ENCODE results near the gene FUBP3. TPM values are rescaled to one million over a fixed set of nuclear protein-coding genes. Genes with fewer than 3 reads are reported as not detected.

FUBP3 gene
- total and polyA plus RNA-seq, 10 donors = 14.7 to 46.1 (median 30.5) TPM

DNA sequence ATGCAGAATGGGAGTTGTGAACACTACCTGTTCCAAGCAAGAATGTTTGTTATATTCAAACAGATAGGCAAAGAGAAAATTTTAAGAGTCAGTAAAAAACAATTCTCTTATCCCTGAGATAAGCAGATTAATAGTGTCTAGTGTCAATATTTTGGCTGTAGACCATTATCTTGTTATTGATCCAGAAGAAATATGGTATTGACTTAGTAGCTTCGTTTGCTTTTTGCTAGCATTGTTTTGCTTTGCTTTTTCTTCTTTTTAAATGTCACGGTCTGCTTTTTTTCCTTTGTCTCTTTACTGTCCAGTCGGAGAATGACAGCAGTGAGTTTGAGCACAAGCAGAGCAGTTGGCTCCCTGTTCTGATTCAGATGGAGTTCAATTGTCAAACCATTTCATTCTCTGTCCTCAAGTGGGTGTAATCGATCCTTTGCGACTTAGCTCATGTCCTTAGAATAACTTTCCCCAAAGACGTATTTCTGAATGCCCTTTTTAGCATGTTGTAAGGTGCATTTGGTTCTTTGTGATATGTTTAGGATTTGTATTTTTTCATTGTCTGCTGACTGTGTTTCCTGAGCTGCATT, 29.3 kb downstream of the FUBP3 start:
- H3K4me1 ChIP-seq = no peaks in the 10 kb centered on the region
- no peak overlapping the region for H3K4me3 ChIP-seq
- no peaks in the 10 kb centered on the region for H3K9me3 ChIP-seq
- no peaks in the 10 kb centered on the region for H3K27me3 ChIP-seq (replicated peaks in 1 of 7)
- no peak for TF ChIP-seq POLR2A (IDR thresholded peaks at IDR 0.05)
- no peak for TF ChIP-seq POLR2AphosphoS5 (IDR thresholded peaks at IDR 0.05)
- TF ChIP-seq, protein P1, sequence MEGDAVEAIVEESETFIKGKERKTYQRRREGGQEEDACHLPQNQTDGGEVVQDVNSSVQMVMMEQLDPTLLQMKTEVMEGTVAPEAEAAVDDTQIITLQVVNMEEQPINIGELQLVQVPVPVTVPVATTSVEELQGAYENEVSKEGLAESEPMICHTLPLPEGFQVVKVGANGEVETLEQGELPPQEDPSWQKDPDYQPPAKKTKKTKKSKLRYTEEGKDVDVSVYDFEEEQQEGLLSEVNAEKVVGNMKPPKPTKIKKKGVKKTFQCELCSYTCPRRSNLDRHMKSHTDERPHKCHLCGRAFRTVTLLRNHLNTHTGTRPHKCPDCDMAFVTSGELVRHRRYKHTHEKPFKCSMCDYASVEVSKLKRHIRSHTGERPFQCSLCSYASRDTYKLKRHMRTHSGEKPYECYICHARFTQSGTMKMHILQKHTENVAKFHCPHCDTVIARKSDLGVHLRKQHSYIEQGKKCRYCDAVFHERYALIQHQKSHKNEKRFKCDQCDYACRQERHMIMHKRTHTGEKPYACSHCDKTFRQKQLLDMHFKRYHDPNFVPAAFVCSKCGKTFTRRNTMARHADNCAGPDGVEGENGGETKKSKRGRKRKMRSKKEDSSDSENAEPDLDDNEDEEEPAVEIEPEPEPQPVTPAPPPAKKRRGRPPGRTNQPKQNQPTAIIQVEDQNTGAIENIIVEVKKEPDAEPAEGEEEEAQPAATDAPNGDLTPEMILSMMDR (IDR thresholded peaks at IDR 0.05 in 8 of 11, conservative IDR thresholded peaks at IDR 0.05 in 3 of 11) = no peak
- no peak for DNase-seq
- H3K27ac ChIP-seq = no peak overlapping the region
- intact Hi-C loops (cut with DNase I; ENCODE audit: low total_unique reads) = no loop called here
- WGBS, 5 donors = 77 to 95% (median 85%) methylated on average over 6 of the region's 6 CpGs
- peaks cover 0 to 97% (median 34%) of the 10 kb centered on the region in 6 donors for H3K36me3 ChIP-seq

DNA sequence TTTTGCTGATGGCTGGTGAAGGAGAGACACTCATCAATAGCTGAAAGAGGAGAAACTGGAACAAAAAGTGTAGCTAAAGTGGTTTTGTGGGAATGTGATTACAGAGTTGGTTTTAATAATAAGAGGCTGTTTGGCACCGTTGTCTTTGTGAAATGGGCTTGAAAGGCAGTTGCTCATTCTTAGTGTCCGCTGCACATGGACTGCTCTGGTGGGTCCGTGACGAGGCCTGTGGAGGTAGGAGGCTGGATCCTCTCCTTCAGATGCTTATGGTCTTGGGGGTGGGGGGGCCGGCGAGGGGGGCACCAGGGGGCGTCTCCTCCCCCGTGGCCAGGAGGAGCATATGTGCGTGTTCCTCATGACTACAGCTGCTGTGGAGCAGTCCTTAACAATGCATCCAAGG, 29.8 kb downstream of the FUBP3 start:
- Histone ChIP-seq H3K27ac (no peak overlapping the region), H3K4me3 (no peak overlapping the region), H3K27me3 (replicated peaks in 1 of 7) (no peaks in the 10 kb centered on the region), H3K9me3 (no peaks in the 10 kb centered on the region), H3K36me3 (peaks cover 0 to 97% (median 39%) of the 10 kb centered on the region in 6 donors), H3K4me1 (no peaks in the 10 kb centered on the region)
- DNase-seq = no peak
- WGBS, 5 donors = 85 to 92% (median 90%) methylated on average over 7 to 9 of the region's 9 CpGs
- no peak for TF ChIP-seq POLR2A (IDR thresholded peaks at IDR 0.05)
- no peak for TF ChIP-seq POLR2AphosphoS5 (IDR thresholded peaks at IDR 0.05)
- TF ChIP-seq, protein P1 (IDR thresholded peaks at IDR 0.05 in 8 of 11, conservative IDR thresholded peaks at IDR 0.05 in 3 of 11) = no peak
- intact Hi-C loops (cut with DNase I; ENCODE audit: low total_unique reads) = no loop called here

DNA sequence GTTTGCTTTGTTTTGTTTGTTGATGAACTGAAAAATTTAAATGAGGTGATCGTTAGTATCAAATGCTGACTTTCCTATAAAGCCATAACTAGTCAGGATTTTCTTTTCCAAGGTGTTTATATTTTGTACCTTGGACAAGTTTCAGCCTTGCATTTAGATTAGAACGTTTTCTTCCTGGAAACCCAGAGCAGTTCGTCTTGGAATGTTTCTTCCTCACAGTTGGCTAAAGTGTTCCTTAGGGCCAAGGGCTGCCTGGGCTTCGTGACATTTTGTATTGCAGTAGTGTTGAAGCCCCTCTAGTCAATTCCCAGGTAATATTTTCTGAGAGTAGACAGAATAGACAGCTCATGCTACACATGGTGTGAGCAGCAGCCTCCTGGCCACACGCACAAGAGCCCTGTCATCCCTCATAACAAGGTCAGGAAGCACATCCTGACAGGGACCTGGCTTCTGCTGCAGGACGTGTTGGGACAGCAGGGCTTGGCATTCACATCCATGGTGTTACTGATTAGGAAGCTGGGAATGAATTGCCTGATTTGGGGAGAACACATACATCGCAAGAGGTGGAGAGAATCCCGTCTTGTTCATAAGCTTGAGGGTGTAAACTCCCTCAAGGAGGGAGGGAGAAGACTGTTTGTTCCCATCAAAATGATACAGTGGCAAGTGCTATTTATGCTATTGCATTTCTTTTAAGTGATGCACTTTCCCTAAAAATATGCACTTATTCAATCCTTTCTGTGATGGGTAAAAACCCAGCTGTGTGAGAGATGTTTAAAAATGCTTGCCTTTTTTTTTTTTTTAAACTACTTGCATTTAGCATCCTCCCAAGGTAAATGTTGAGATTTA, 31.7 kb downstream of the FUBP3 start:
- Histone ChIP-seq H3K4me3 (no peak overlapping the region), H3K36me3 (peaks cover 3 to 99% (median 59%) of the 10 kb centered on the region in 6 donors), H3K27ac (no peak overlapping the region), H3K9me3 (no peaks in the 10 kb centered on the region), H3K27me3 (replicated peaks in 1 of 7) (no peaks in the 10 kb centered on the region), H3K4me1 (no peaks in the 10 kb centered on the region)
- TF ChIP-seq, protein P1 (IDR thresholded peaks at IDR 0.05 in 8 of 11, conservative IDR thresholded peaks at IDR 0.05 in 3 of 11) = no peak
- TF ChIP-seq POLR2A (IDR thresholded peaks at IDR 0.05) (no peak), POLR2AphosphoS5 (IDR thresholded peaks at IDR 0.05) (no peak)
- intact Hi-C loops (cut with DNase I; ENCODE audit: low total_unique reads) = no loop called here
- DNase-seq = no peak
- WGBS, 5 donors = 77 to 92% (median 89%) methylated on average over 8 of the region's 8 CpGs

DNA sequence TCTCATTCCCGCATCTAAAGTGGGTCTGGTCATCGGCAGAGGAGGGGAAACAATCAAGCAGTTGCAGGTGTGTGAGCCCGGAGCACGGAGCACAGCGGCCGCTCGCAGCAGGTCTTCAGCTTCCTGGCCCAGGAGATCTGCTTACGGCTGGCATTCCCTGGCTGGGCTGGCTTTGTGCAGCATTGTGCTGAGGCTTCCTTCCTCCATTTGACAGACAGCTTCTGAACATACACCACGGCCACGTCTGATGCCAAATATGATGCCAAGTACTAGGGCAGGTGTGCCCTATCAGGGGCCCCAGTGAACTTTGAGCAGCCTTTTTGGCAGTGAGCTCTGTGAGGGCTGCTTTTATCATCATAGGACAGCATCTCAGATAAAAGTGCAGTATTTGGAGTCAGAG, 37.1 kb downstream of the FUBP3 start:
- intact Hi-C loops (cut with DNase I; ENCODE audit: low total_unique reads) = no loop called here
- 88 to 93% (median 92%) methylated on average over 8 to 10 of the region's 10 CpGs for WGBS, 5 donors
- no peak overlapping the region for H3K4me3 ChIP-seq
- H3K27me3 ChIP-seq (replicated peaks in 1 of 7) = no peaks in the 10 kb centered on the region
- TF ChIP-seq, protein P1 (IDR thresholded peaks at IDR 0.05 in 8 of 11, conservative IDR thresholded peaks at IDR 0.05 in 3 of 11) = no peak
- TF ChIP-seq POLR2A (IDR thresholded peaks at IDR 0.05) = no peak
- TF ChIP-seq POLR2AphosphoS5 (IDR thresholded peaks at IDR 0.05) = no peak
- no peak overlapping the region for H3K27ac ChIP-seq
- H3K4me1 ChIP-seq = no peaks in the 10 kb centered on the region
- H3K9me3 ChIP-seq = no peaks in the 10 kb centered on the region
- peaks cover 13 to 100% (median 97%) of the 10 kb centered on the region in 6 donors for H3K36me3 ChIP-seq
- no peak for DNase-seq
